ENCODE data around the gene C1orf53. TPM values are rescaled to one million over a fixed set of nuclear protein-coding genes. Genes with fewer than 3 reads are reported as not detected.
A peak's percentile ranks its signal among the peaks of the same experiment; 100 is the strongest.

The C1orf53 gene
- total RNA-seq (2021; fragmentation: NEBNext Ultra II Directional; extraction: Animal tissue kit (Norgen Biotek cat#: 25700)) (0.56 and 0.80 TPM in 2 replicates), polyA plus RNA-seq (2011; rRNA removed) (1.3 and 1.8 TPM in 2 replicates), polyA minus RNA-seq (2011; rRNA and poly(A)+ RNA removed) (0.63 TPM in 1 of 2 replicates, not detected in the other)
- polyA plus RNA-seq (2011; cell fraction: cytosol; rRNA removed): 1.2 TPM
- 0.91 TPM for polyA plus RNA-seq (2011; cell fraction: nucleus; rRNA removed)
- polyA plus RNA-seq (2012, experiment 1 of 2): 0.92 to 1.1 TPM (median 0.95 TPM) in 3 of 4 replicates, not detected in the other
- 2.7 TPM for polyA plus RNA-seq (2012, experiment 2 of 2)
- polyA plus RNA-seq (2013, experiment 1 of 2): 1.8 TPM
- polyA plus RNA-seq (2013, experiment 2 of 2): 1.4 TPM
- polyA minus RNA-seq (2011; cell fraction: cytosol; rRNA and poly(A)+ RNA removed): not detected
- polyA minus RNA-seq (2011; cell fraction: nucleus; rRNA and poly(A)+ RNA removed): not detected
- long read RNA-seq, experiment 1: 0 reads
- long read RNA-seq, experiment 2: 0 reads

DNA sequence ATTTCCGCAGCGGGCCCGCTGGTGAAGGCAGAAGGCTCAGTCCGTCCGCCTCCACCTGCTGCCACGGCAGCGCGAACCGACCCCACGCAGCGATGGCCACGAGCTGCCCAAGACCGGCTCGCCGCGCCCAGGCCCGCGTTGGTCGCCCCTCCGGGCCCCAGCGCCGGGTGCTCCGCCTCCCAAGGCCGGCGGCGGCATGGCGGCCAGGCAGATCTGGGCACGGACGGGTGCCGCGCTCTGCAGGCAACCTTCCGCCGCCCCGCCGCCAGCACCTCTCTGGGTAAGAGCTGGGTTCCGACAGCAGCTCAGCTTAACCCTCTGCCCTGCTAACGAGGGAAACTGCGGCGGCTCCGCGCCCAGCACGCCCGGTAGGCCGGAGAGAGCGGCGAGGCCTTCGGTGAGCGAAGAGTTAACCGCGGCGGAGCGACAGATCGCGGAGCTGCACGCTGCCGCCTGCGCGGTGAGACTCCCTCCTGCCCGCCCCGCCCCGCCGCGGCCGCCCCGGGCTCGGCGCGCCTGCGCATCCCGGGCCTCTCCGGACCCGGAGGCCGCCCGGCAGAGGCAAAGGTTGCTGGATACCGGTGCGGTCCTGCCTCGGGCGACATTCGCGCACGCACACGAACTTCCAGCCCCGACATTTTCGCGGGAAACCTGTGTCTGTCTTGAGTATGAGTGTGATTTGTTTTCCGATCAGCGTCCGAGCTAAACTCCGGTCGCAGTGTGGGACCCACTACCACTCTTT, at the start of gene C1orf53:
Gene C1orf53 (plus strand): TSS at position 177 of the 742 bp plus-strand sequence. CDS start 20 bp downstream, at position 197.
- H3K79me1 ChIP-seq (ENCODE audit: low read depth, low read length): no peaks in the 10 kb centered on the region
- no peak within 1 kb of the TSS; the same call in 1 of the 2 replicates for H2BK20ac ChIP-seq (ENCODE audit: low read length)
- H2AK5ac ChIP-seq (ENCODE audit: low read depth, low read length): no peak within 1 kb of the TSS
- peak within 1 kb of the TSS; percentile 48 to 76 (median 61) for H3K4me3 ChIP-seq (ENCODE audit: extremely low read depth in 1 of 4, insufficient read depth in 2 of 4, low read depth in 3 of 4, low read length in 4 of 4)
- H3K9me3 ChIP-seq (ENCODE audit: insufficient read depth in 2 of 2, low read depth in 1 of 2, low read length in 1 of 2): no peaks in the 10 kb centered on the region
- peak within 1 kb of the TSS; percentile 86 to 90 for H3K4me2 ChIP-seq (ENCODE audit: insufficient read depth in 1 of 2, low read depth in 2 of 2, low read length in 2 of 2)
- peak within 1 kb of the TSS; percentile 41; the same call in 1 of the 2 replicates for H2BK5ac ChIP-seq (ENCODE audit: low read depth, low read length)
- peak within 1 kb of the TSS; percentile 73; the same call in 1 of the 2 replicates for H3K27ac ChIP-seq (ENCODE audit: low read depth, low read length)
- no peaks in the 10 kb centered on the region for H3K79me2 ChIP-seq (ENCODE audit: control insufficient read depth in 1 of 2, insufficient read depth in 2 of 2, low read length in 2 of 2)
- H3K14ac ChIP-seq (ENCODE audit: insufficient read length): no peak within 1 kb of the TSS
- H3K36me3 ChIP-seq (ENCODE audit: control insufficient read depth in 2 of 4, insufficient read depth in 4 of 4, low read length in 3 of 4): no peaks in the 10 kb centered on the region
- ChIA-PET CTCF (ENCODE audit: partially characterized antibody) (interaction anchor here (0.6 to 7.0 kb wide), 14 partner anchors 9 to 1615 kb away, joined by 3 to 112 read pairs (median 4); partner anchors contain the start of gene LHX9), POLR2A (ENCODE audit: partially characterized antibody) (interaction anchor here (0.7 to 2.9 kb wide), 5 partner anchors 12 to 127 kb away, joined by 3 to 27 read pairs (median 6); partner anchors contain the start of genes DENND1B and LHX9)
- H2BK120ac ChIP-seq (replicated peaks; ENCODE audit: low read depth, low read length): no peak within 1 kb of the TSS
- H2BK15ac ChIP-seq (ENCODE audit: low read length): peak within 1 kb of the TSS; percentile 36; the same call in 1 of the 2 replicates
- peaks cover 32 to 48% (median 42%) of the 10 kb centered on the region in 4 experiments for H3K27me3 ChIP-seq (replicated peaks in 1 of 4; ENCODE audit: control insufficient read depth in 3 of 4, extremely low read depth in 1 of 4, insufficient read depth in 3 of 4, low read length in 3 of 4)
- peak within 1 kb of the TSS; percentile 91 for H4K8ac ChIP-seq (ENCODE audit: extremely low read depth, insufficient read depth, low read length)
- peak within 1 kb of the TSS; percentile 68 for H4K5ac ChIP-seq (ENCODE audit: insufficient read length, low read depth, low read length)
- WGBS, 2 experiments (ENCODE audit: extremely low coverage in 1 of 2, insufficient coverage in 1 of 2, insufficient read length in 1 of 2, insufficient replicate concordance in 2 of 2, low coverage in 1 of 2, low lambda C conversion rate in 2 of 2, missing lambda C conversion rate in 1 of 2): 2% methylated on average over 42 of the region's 90 CpGs; no CpG with 5 or more reads in 1 of the 2 experiments
- H4K20me1 ChIP-seq (replicated peaks in 1 of 2; ENCODE audit: control insufficient read depth in 1 of 2, insufficient read depth in 2 of 2, low read length in 2 of 2): peaks cover 0 to 2% of the 10 kb centered on the region in 2 experiments
- H3K56ac ChIP-seq (replicated peaks; ENCODE audit: insufficient read length, low read depth, low read length): peak within 1 kb of the TSS; percentile 87
- peak in 1 of 2 experiments; percentile 91 for DNase-seq (ENCODE audit: low read depth in 1 of 2, low spot score in 2 of 2)
- H3K4me1 ChIP-seq (replicated peaks in 1 of 4; ENCODE audit: control insufficient read depth in 3 of 4, insufficient read depth in 4 of 4, low read length in 3 of 4): peaks cover 0 to 3% (median 2%) of the 10 kb centered on the region in 4 experiments; a peak in 3 of 7 replicates
- H3K4ac ChIP-seq (replicated peaks; ENCODE audit: insufficient read length, low read depth, low read length): no peak within 1 kb of the TSS
- H2BK12ac ChIP-seq (ENCODE audit: low read depth, low read length): no peak within 1 kb of the TSS
- H3K23ac ChIP-seq (ENCODE audit: insufficient read length): no peak within 1 kb of the TSS
- H4K91ac ChIP-seq (replicated peaks; ENCODE audit: insufficient read length, low read length): peak within 1 kb of the TSS; percentile 57
- FAIRE-seq: no peak
- peaks cover 4% of the 10 kb centered on the region; the same call in 1 of the 2 replicates for H3K23me2 ChIP-seq (ENCODE audit: low read depth, low read length)
- peak within 1 kb of the TSS; percentile 81; the same call in 1 of the 2 replicates for H3K18ac ChIP-seq (ENCODE audit: extremely low read depth, low read length)
- peak within 1 kb of the TSS; percentile 85 for H2AFZ ChIP-seq (ENCODE audit: low read length)
- H3K9ac ChIP-seq (replicated peaks in 1 of 4; ENCODE audit: extremely low read depth in 1 of 4, low read depth in 3 of 4, low read length in 3 of 4): peak within 1 kb of the TSS; percentile 63 to 87 (median 74)
- no peak for TF ChIP-seq CEBPB (IDR thresholded peaks at IDR 0.05; ENCODE audit: low read depth, low read length)
- no peak for TF ChIP-seq SP4 (IDR thresholded peaks at IDR 0.05; ENCODE audit: low read length)
- peak; percentile 96 for TF ChIP-seq ASH2L (IDR thresholded peaks at IDR 0.05; ENCODE audit: low read length)
- TF ChIP-seq GTF2F1 (IDR thresholded peaks at IDR 0.05; ENCODE audit: borderline replicate concordance, low read depth, low read length): no peak
- TF ChIP-seq YY1 (IDR thresholded peaks at IDR 0.05; ENCODE audit: low read depth, low read length): peak; percentile 81
- no peak for TF ChIP-seq TEAD4 (IDR thresholded peaks at IDR 0.05; ENCODE audit: low read depth, low read length)
- TF ChIP-seq RAD21 (IDR thresholded peaks at IDR 0.05 in 1 of 2, conservative IDR thresholded peaks at IDR 0.05 in 1 of 2; ENCODE audit: low read depth in 2 of 2, low read length in 2 of 2): peak in 1 of 2 experiments; percentile 0; a peak in 1 of 4 replicates
- peak; percentile 76 for TF ChIP-seq TAF1 (IDR thresholded peaks at IDR 0.05; ENCODE audit: low read depth, low read length)
- peak in 1 of 2 experiments; percentile 54; a peak in 2 of 4 replicates for TF ChIP-seq SIN3A (conservative IDR thresholded peaks at IDR 0.05 in 1 of 2, IDR thresholded peaks at IDR 0.05 in 1 of 2; ENCODE audit: low read depth in 1 of 2, low read length in 2 of 2)
